HG03521 (cell line): ENCODE results near the gene ZNF646.
A peak's percentile ranks its signal among the peaks of the same experiment; 100 is the strongest.

ENCODE experiments used
- ATAC-seq: cut with Tn5 transposase; IDR thresholded peaks from one replicate; pipeline ENCODE4 v1.9.1; 2021; ENCODE audit warnings: mild to moderate bottlenecking, moderate library complexity; ENCODE audit not compliant: unreplicated experiment

Gene ZNF646

GRCh38 chr16:31106509-31107464 is 32.6 kb downstream of the ZNF646 start:
- no peak for ATAC-seq

- ATAC-seq: peak; percentile 39
These were observed 33.2 kb downstream of the ZNF646 start for GRCh38 chr16:31107465-31107867.

- peak; percentile 81 for ATAC-seq
These were observed 34.0 kb downstream of the ZNF646 start, which contains the start of gene BCKDK for GRCh38 chr16:31108035-31108793. Gene BCKDK (plus strand): TSS chr16:31108386. CDS start chr16:31109224, 838 bp downstream.

- no peak for ATAC-seq
These were observed 34.8 kb downstream of the ZNF646 start for GRCh38 chr16:31108794-31109558.

GRCh38 chr16:31109622-31110021 is 35.4 kb downstream of the ZNF646 start:
- ATAC-seq: no peak

- ATAC-seq: no peak
These were observed 36.1 kb downstream of the ZNF646 start for GRCh38 chr16:31110106-31111034.

GRCh38 chr16:31111881-31112466 is 37.8 kb downstream of the ZNF646 start:
- no peak for ATAC-seq

- ATAC-seq: no peak
These were observed 38.5 kb downstream of the ZNF646 start for GRCh38 chr16:31112711-31113110.

- ATAC-seq: no peak
These were observed 39.2 kb downstream of the ZNF646 start for GRCh38 chr16:31113121-31114120.

- no peak for ATAC-seq
These were observed 40.2 kb downstream of the ZNF646 start for GRCh38 chr16:31114468-31114867.

GRCh38 chr16:31117384-31118222 is 43.4 kb downstream of the ZNF646 start, which contains the start of gene KAT8:
Gene KAT8 (plus strand): TSS chr16:31117664. CDS start chr16:31117682, 18 bp downstream.
- peak; percentile 89 for ATAC-seq

GRCh38 chr16:31118223-31119155 is 44.3 kb downstream of the ZNF646 start:
- no peak for ATAC-seq

- no peak for ATAC-seq
These were observed 45.9 kb downstream of the ZNF646 start for GRCh38 chr16:31120129-31120528.

- ATAC-seq: no peak
These were observed 51.6 kb downstream of the ZNF646 start for GRCh38 chr16:31125844-31126243.

GRCh38 chr16:31127182-31127581 is 53.0 kb downstream of the ZNF646 start:
- ATAC-seq: no peak
